Right lobe of liver (tissue), 6 donors: ENCODE measurements around the gene INSR. TPM values are rescaled to one million over a fixed set of nuclear protein-coding genes. Genes with fewer than 3 reads are reported as not detected.

Experiments
- ATAC-seq, 4 donors: fragments of 200-7000 bp; cut with Tn5 transposase; one replicate each; pipeline ENCODE4 v1.9.1; 2020; ENCODE audit warnings: mild to moderate bottlenecking in 4 of 4, moderate library complexity in 4 of 4
- DNase-seq, 3 donors: peaks; one replicate each; pipeline ENCODE4 v3.0.0-alpha.2; 2020
- H3K27ac ChIP-seq, 3 donors: fragments of 200-600 bp; one replicate each; pipeline ENCODE4 v1.8.0; 2022
- H3K27me3 ChIP-seq, 2 donors: fragments of 200-600 bp; one replicate each; pipeline ENCODE4 v1.8.0; 2022
- H3K36me3 ChIP-seq, 4 donors: fragments of 200-600 bp; sonication (generic) in 1 of 4; one replicate each; pipeline versions ENCODE4 v1.5.1 to v1.8.0; 2017 to 2022; ENCODE audit warnings: control low read depth in 1 of 4
- H3K4me1 ChIP-seq, 4 donors: fragments of 200-600 bp; sonication (generic) in 1 of 4; one replicate each; pipeline versions ENCODE4 v1.5.1 to v1.8.0; 2017 to 2022; ENCODE audit warnings: control low read depth in 1 of 4
- H3K4me3 ChIP-seq, 3 donors: fragments of 200-600 bp; one replicate each; pipeline ENCODE4 v1.8.0; 2022
- H3K9me3 ChIP-seq, 4 donors: fragments of 200-600 bp; sonication (generic) in 1 of 4; one replicate each; pipeline versions ENCODE4 v1.5.1 to v1.8.0; 2017 to 2022; ENCODE audit warnings: control low read depth in 1 of 4
- CTCF ChIP-seq, 4 donors: fragments of 200-600 bp in 3 of 4; fragments of 450-650 bp in 1 of 4; IDR thresholded peaks; one replicate each; pipeline versions ENCODE4 v1.5.1 to v1.8.0; 2016 to 2022; ENCODE audit warnings: antibody characterized with exemption in 4 of 4, mild to moderate bottlenecking in 2 of 4
- POLR2A ChIP-seq: fragments of 450-650 bp; IDR thresholded peaks from one replicate; pipeline ENCODE4 v1.6.1; 2017; ENCODE audit warnings: antibody characterized with exemption, mild to moderate bottlenecking
- WGBS: methylation state at CpG from one replicate; pipeline ENCODE4 v1.1.6; 2018; ENCODE audit warnings: low coverage, low lambda C conversion rate; ENCODE audit not compliant: insufficient coverage; ENCODE audit errors: missing lambda C conversion rate; 5-methylcytosine and 5-hydroxymethylcytosine counted together
- intact Hi-C, 2 donors: fragments of 100-400 bp; cut with DNase I; formaldehyde crosslinking; loops; one replicate each; pipeline versions ENCODE4 v1.11.2 to v1.14.1; 2022
- total RNA-seq, 6 experiments: library from RNA; depleted of rRNA in 2 of 6; stranded (reverse); fragments of >200 nt in 2 of 6; fragmentation: NEBNext Ultra II Directional in 3 of 6; extraction: Animal tissue kit (Norgen Biotek cat#: 25700) in 3 of 6; gene quantifications; one replicate each; pipeline versions ENCODE4 v1.1.0 to v1.2.4, GENCODE V29; 2016 to 2023
- donor health status: DM: no; HTN: yes; CAD: no.
- donor health status: DM: no; HTN: no; CAD: no.
- donor health status: DM: no; HTN: no; CAD: no.
- donor health status: DM: no; HTN: yes; CAD: no.
- donor health status: DM: no; HTN: yes; CAD: no.

Gene INSR
- total RNA-seq, 6 experiments from 2014 or later, result 82.7 to 121 (median 106) TPM

GRCh38 chr19:7188698-7189629, 105.2 kb downstream of the INSR start:
- TF ChIP-seq POLR2A, result no peak
- no peak for TF ChIP-seq CTCF (IDR thresholded peaks at IDR 0.05)
- peak overlapping the region in 1 of 3 donors; percentile 22 for H3K27ac ChIP-seq
- no peaks in the 10 kb centered on the region for H3K9me3 ChIP-seq
- H3K4me1 ChIP-seq, result no peaks in the 10 kb centered on the region
- H3K36me3 ChIP-seq, result peaks cover 0 to 5% (median 0%) of the 10 kb centered on the region in 4 donors
- DNase-seq (peak in 1 of 3 donors; percentile 28), ATAC-seq (peak; percentile 66 to 82 (median 75))
- no peak overlapping the region for H3K4me3 ChIP-seq
- 71% methylated on average over 11 of the region's 12 CpGs for WGBS
- no peaks in the 10 kb centered on the region for H3K27me3 ChIP-seq
- intact Hi-C loops, result no loop called here

- DNase-seq, result no peak
- H3K27ac ChIP-seq, result no peak overlapping the region
- TF ChIP-seq POLR2A (no peak), CTCF (IDR thresholded peaks at IDR 0.05) (no peak)
- 80% methylated on average over 1 of the region's 10 CpGs for WGBS
- H3K36me3 ChIP-seq, result peaks cover 0 to 13% (median 2%) of the 10 kb centered on the region in 4 donors
- H3K9me3 ChIP-seq, result no peaks in the 10 kb centered on the region
- no peak for ATAC-seq
- peaks cover 0 to under 1% (median 0%) of the 10 kb centered on the region in 4 donors for H3K4me1 ChIP-seq
- H3K27me3 ChIP-seq, result no peaks in the 10 kb centered on the region
- intact Hi-C loops, result no loop called here
- H3K4me3 ChIP-seq, result no peak overlapping the region
These were observed 106.4 kb downstream of the INSR start for GRCh38 chr19:7187605-7188339.

DNA sequence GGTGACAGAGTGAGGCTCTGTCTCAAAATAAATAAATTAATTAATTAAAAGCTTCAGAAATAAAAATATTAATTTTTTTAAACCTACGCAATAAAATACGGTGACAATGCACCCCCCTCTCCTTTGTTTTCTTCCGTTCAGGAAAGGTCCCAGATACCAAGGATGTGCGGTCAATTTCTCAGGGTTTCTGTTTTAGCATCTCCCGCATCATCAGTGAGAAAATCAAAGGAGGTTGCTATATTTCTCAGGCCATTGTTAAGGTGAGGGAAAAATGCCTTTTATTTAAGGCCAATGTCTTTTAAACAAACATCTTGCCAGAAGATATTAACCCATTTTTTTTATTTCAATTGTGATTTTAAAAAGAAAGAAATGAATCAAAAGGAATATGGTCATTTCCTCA, 111.7 kb downstream of the INSR start:
- H3K27ac ChIP-seq, result peak overlapping the region; percentile 23 to 60 (median 49)
- TF ChIP-seq POLR2A, result no peak
- no peak for TF ChIP-seq CTCF (IDR thresholded peaks at IDR 0.05)
- no peak overlapping the region for H3K4me3 ChIP-seq
- H3K9me3 ChIP-seq, result no peaks in the 10 kb centered on the region
- intact Hi-C loops, result no loop called here
- H3K36me3 ChIP-seq, result peaks cover 0 to 13% (median 2%) of the 10 kb centered on the region in 4 donors
- H3K27me3 ChIP-seq, result no peaks in the 10 kb centered on the region
- peaks cover 0 to 23% (median 10%) of the 10 kb centered on the region in 4 donors for H3K4me1 ChIP-seq
- no peak for DNase-seq
- ATAC-seq, result peak in 2 of 4 donors; percentile 12 to 18
- WGBS, result 79% methylated on average over 5 of the region's 5 CpGs

GRCh38 chr19:7179917-7180306, 114.3 kb downstream of the INSR start:
- WGBS, result 67% methylated on average over 2 of the region's 3 CpGs
- ATAC-seq (no peak), DNase-seq (no peak)
- TF ChIP-seq POLR2A (no peak), CTCF (IDR thresholded peaks at IDR 0.05) (no peak)
- H3K9me3 ChIP-seq, result no peaks in the 10 kb centered on the region
- H3K36me3 ChIP-seq, result peaks cover 0 to 22% (median 3%) of the 10 kb centered on the region in 4 donors
- intact Hi-C loops, result no loop called here
- peaks cover 0 to 23% (median 10%) of the 10 kb centered on the region in 4 donors for H3K4me1 ChIP-seq
- H3K27ac ChIP-seq, result no peak overlapping the region
- H3K27me3 ChIP-seq, result no peaks in the 10 kb centered on the region
- H3K4me3 ChIP-seq, result no peak overlapping the region
